Measurements from ENCODE around the gene BICDL1.

- TF ChIP-seq EZH2 (IDR thresholded peaks at IDR 0.05; ENCODE audit: low read length, unreplicated experiment) (no peak), CTCF (conservative IDR thresholded peaks at IDR 0.05; ENCODE audit: low read depth, low read length) (no peak), EZH2phosphoT487 (IDR thresholded peaks at IDR 0.05; ENCODE audit: borderline replicate concordance, low read length) (no peak)
These were observed 72.7 kb downstream of the BICDL1 start for GRCh38 chr12:120061575-120062214.

Measured in PC-3 (cell line).